Globus pallidus (tissue), 1 donor: ENCODE measurements around the gene PSRC1.
"Not testable (repeated sequence)": the region's sequence is repeated elsewhere in the genome, so short reads cannot be mapped to it uniquely, and the experiment has no call there.

Source experiments
- DNase-seq: peaks from one replicate; pipeline ENCODE4 v3.0.0-alpha.2; 2015; ENCODE audit warnings: low spot score

PSRC1 gene

GRCh38 chr1:109282952-109283747 lies at the start of gene PSRC1:
TSS of gene PSRC1 (minus strand) at chr1:109283145.
- DNase-seq, result peak; percentile 99

- DNase-seq, result no peak
Observed at GRCh38 chr1:109331113-109331512, 48.2 kb upstream of the PSRC1 start.

GRCh38 chr1:109327285-109327684 lies 44.3 kb upstream of the PSRC1 start:
- DNase-seq, result no peak

DNA sequence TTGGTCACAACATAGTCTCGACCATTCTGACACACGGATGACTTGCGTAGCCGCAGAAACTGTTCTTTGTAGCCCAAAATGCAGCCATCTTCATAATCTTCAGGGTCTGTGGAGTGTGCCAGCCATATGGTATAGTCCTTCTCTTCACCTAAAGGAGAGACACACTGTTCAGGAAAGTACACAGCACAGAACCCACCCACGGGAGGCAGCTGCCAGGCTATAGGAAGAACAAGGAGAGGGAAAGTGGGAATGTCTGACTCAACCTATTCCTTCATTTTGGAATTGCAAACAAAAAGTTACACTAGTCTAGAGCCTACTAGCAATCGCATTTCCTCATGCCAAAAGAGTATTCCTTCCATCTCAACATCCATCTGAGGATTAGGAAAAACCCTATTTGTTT lies 40.0 kb upstream of the PSRC1 start:
- no peak for DNase-seq

GRCh38 chr1:109319114-109319513 lies 36.2 kb upstream of the PSRC1 start:
- DNase-seq, result no peak

DNA sequence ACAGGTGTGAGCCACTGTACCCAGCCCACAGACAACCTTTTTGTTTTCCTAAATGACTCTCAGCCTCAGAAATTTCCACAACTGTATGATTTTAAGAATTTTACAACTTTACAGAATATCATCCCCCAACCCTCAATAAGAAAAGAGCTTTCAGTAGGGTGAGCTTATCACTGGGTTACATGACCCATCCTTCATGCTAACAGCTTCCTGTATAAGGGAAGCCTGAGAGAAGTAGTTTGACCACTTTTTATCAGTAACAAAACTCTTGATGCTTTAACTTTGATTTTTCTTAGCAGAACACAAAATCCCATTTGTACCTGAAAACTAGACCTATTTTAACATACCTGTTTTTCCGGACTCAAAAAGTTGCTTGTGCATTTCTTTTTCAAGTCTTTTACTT lies 33.6 kb upstream of the PSRC1 start:
- no peak for DNase-seq

GRCh38 chr1:109315288-109315687 lies 32.3 kb upstream of the PSRC1 start:
- DNase-seq, result no peak

GRCh38 chr1:109314795-109315194 lies 31.9 kb upstream of the PSRC1 start:
- DNase-seq, result no peak

GRCh38 chr1:109312978-109313775 lies 30.2 kb upstream of the PSRC1 start:
- DNase-seq, result peak; percentile 98

DNA sequence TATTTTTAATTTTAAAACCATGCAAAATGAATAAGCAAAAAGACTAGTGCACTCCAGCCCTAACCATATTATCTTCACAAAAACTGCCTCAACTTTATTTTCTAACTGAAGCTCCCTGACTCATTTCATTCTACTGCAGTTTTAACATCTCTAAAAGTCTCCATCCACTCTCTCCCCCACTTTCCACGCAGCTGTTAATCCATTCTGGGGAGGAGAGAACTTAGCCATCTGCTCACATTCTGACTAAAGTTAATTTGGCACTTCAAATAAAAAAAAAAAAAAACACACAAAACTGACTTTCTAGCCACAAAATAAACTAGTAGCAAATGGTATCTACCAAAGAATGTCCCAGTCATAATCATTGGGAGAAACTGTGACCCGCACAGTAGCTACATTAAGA lies 29.3 kb upstream of the PSRC1 start:
- no peak for DNase-seq

DNA sequence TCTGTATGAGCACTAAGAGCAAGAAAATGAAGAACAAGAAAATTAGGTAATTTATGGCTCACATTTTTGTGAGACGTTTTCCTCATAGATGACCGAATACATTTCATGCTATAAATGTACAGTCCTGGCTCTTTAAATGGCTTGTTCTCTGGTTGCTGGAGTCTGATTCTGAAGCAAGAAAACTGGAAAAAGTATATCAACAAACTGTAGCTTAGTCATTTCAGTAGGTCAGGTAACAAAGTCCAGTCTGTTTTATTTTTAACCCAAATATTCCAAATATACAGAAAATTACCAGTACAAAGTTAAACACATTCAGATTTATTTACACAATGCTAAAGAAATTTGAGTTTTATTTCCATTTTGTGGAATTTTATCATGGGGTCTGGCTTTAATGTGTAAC lies 26.4 kb upstream of the PSRC1 start:
- DNase-seq, result no peak

- peak; percentile 81 for DNase-seq
Observed at GRCh38 chr1:109307274-109308021, 24.5 kb upstream of the PSRC1 start.

DNA sequence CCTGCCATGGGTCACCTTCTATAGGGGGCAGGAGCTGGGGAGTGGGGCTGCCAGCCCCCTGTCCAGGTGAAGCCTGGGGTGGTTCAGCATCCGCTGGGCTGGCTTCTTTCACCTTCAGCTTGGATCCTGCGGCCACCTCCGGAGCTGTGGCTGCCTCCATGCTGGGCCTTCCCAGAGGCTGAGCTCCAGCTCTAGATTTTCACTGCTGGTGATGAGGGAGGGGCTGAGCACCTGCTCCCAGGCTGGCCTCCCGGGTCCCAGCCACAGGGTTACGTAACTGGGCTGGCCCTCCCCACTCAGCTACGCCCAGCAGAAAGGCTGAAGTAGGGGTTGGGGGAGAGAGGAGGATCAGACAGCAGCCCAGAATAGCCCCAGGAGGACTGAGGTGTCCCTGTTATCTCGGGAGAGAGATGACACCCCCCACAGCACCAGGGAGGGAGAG lies 23.9 kb upstream of the PSRC1 start, which contains the start of gene MYBPHL:
MYBPHL (minus strand) TSS at position 180 of the 442 bp plus-strand sequence; CDS start at position 160, 20 bp downstream.
- no peak for DNase-seq

DNA sequence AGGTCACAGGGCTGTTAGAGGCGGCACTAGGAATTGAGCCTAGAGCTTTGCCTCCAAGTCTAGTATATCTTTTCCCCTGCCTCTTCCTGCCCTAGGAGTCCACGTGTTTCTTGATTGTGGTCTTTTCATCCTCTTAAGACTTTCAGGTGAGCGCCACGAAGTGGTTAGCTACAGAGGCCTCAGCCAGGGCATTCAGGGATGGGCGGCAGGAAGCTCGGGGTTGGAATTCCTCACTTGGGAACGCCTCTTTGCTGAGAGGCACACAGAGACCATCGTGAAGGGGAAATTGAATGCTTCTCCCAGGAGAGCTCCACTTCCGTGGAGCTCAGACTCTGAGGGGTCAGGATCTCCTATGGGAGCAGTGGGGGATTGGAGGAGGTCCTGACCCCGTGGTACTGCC lies 23.0 kb upstream of the PSRC1 start:
- DNase-seq, result not testable (repeated sequence)

GRCh38 chr1:109304226-109304920 lies 21.4 kb upstream of the PSRC1 start:
- DNase-seq, result peak; percentile 97

- DNase-seq, result no peak
Observed at GRCh38 chr1:109301874-109302273, 18.9 kb upstream of the PSRC1 start.

- no peak for DNase-seq
Observed at GRCh38 chr1:109300650-109301151, 17.8 kb upstream of the PSRC1 start.

DNA sequence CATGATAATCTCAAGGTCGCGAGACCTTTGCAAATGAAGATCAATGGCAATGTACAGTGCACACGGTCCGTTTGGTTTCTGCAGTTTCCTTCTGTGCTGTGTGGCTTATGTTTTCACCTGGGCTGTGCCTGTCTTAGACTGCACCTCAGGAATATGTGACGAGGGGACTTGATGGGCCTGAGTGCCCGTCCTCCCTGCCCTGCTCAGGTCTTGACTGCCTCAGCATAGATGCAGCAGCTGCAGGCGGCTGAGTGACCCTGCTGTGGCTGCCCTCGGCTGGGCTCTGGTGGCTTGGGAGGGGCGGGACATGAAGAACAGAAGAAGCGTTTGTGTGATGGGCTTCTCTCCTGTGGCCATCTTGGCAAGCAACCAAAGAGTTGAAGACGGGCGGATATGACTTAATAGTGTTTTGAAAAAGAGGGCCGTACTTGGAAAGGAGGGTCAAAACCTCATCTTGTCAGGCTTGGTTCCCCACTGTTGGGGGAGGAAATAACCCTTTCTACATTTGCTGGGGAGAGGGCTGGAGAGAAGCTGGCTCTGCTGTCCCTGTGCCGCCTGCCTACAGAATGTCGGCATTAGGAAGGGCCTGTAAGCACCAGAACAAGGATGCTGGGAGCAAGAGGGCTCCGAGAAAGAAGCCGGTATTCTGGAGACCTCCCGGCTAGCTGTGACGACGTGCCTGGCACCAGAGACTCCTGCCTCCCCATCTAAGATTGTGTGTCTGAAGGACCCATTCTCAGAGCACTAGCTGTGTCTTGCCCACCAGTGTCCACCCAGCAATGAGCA lies 16.8 kb upstream of the PSRC1 start:
- peak; percentile 98 for DNase-seq

GRCh38 chr1:109298666-109299557 lies 16.0 kb upstream of the PSRC1 start:
- peak; percentile 92 for DNase-seq

DNA sequence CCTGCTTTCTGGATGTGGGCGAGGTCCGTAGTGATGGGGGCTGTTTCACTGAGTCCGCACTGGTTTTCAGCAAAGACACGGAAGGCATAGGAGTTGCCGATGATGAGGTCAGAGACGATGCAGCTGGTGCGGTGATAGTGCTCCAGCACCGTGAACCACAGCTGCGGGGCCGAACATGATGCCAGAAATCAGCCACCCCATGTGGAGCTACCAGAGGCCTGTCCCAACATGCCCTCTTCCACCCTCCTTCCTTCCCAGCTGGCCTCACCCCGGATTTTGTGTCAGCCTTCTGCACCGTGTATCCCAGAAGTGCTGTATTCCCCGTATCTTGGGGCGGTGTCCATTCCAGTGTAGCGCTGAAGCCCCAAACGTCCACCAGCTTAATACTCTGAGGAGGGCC lies 13.8 kb upstream of the PSRC1 start:
- DNase-seq, result no peak
